ENCODE data around the gene LRRC8B.

The LRRC8B gene

DNA sequence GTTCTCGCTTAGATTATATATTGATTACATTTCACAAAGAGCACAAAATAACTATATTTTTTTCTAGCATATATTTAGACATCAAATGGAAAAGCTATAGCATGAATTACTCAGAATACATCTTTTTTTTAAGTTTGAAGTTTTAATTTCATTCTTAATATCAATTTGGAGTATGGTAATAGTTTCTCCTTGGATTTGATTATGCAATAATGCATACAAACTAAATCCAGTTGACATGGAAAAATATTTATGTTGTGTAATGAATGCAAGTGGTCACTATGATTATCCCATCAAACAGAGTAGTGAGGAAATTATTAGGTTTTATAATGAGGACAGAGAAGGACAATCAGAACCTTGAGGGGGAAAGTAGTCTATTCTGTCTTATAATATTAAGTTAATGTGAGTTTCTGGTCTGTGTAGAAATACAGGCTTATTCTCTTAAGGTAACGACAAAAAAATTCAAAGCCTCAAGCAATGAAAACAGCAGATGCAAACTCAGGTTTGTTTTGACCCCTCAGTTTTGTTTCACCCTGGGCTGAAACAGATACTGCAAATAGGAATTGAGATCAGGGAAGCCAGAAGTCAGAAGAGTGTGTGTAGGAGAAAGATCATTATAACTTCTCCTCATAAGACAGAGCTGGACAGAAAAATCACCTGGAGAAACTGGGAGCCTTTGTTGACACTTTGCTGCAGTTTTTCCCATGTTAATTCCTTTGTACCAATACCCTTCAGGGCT lies 23.7 kb downstream of the LRRC8B start:
- DNase-seq, result no peak

DNA sequence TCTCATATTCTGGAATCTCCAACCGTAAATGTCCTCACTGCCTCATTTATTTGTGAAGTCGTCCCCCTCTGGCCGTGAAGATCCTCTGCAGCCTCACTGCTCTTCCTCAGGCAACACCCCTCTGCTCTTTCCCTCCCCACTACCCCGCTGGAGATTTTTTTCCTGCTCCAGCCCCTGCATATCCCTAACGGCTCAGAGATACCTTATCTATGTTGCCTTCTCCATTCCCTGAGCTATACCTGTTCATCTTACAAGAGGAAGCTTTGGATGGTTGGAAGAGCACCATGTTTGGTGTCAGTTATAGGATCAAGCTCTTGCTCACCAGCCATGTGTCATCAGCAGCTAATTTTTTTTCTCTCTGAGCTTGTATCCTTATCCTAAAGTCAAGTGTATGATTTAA lies 26.4 kb downstream of the LRRC8B start:
- DNase-seq, result no peak

DNA sequence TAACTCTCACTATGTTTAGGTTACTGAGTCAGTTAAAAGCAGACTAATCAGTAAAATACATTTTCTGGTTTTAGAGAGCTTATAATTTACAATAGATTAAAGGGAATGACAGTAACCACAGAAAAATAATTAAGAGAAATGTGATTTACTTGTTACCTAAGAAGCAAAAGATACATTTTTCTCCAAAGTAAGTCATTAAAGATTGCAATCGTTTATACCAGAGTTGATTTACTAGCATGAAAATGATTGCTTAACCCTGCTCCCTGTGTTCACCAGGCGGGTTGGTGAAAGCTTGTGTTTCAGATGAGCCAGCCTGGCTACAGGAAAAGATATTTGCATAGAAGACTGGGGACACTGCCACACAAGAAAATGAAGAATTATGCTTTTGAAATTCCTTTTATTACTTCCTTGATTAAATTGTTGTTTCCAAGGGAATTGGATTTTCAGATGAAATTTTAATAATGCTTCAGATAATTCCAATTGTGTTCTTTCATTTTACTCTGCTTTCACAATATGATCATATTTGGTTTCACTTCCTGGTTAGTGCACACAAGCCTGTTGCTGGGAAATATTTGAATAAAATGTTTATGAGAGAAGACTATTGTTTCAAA lies 27.9 kb downstream of the LRRC8B start:
- no peak for DNase-seq

DNA sequence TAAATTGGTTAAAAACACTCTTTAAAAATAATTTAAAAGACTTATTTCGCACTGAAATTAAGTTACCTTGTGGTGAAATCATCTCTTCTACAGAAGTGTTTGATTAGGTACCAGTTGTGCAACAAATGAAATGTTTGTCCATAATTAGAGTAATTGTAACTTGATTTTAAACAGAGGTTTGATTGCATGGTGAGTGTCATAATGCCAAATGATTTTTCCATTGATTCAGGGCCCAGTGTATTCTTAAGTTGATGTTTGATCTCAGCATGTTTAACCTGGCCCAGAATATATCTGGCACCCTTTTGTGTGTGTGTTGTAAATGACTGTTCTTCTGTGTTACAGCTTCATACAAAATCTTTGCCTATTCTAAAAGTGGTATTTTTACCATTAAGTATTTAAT lies 28.5 kb downstream of the LRRC8B start:
- no peak for DNase-seq

DNA sequence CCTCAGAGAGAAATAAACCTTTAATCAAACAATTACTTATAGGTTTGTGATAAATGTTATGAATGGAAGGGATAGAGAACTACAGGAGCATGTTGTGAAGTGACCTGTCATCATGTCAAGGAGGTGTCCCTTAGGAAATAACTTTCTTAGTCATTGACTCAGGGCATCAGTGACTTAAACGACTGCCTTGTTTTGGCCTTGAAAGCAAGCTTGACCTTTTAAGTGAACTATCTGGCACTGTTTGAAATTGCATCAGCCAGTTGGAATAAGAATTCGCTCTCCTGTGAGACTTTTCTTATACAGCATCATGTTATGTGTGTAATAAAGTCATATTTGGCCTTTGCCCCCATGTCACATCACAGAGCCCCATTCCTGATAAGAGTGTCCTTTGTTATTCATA lies 30.9 kb downstream of the LRRC8B start:
- DNase-seq, result no peak

DNA sequence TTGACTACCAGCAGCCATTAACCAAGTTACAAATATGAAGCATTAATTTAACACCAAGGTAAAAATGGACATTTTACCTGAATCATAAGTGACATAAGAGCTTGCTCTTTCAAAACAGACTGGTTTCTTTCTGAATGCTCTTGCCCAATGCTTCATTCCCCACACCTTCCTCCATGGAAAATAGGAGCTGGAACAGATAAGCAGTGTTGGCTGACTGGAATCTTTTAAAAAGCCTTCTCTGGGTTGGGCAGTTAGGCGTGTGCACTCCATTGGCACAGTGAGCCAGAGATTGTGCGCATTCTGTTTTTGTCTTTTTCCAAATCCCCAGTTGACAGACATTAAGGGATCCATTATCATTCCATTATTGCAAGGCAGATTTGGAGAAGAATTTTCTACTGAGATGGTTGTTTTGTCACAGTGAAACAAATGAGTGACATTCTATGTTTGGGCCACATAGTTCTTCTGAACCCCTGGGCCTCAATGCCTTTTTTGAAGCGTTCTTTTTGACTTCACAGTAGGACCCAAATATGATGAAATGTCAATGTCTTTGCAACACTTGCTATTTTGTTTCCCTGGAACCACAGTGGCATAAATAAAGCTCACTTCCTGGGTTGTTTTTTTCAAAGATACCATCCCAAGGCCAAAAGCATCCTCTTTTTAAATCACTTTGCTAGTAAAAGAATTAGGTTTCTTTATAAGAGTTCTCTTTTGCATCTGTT lies 32.3 kb downstream of the LRRC8B start:
- DNase-seq, result no peak

DNA sequence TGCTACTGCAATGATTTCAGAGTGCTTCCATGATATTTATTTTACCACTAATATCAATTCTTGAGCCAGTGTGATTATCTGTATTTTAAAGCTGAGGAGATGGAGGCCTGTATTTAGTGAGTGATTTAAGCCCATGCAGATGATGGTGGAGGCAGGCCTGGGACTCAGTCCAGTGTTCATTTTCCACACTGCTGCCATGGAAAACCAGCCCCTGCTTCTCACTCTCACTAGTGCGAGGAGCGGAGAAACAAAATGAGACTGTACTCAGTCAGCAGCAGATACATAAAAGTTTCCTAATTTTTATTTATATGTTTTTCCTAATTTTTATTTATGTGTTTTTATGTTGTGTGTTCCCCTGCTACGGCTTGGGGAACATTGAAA lies 32.8 kb downstream of the LRRC8B start:
- DNase-seq, result no peak

DNA sequence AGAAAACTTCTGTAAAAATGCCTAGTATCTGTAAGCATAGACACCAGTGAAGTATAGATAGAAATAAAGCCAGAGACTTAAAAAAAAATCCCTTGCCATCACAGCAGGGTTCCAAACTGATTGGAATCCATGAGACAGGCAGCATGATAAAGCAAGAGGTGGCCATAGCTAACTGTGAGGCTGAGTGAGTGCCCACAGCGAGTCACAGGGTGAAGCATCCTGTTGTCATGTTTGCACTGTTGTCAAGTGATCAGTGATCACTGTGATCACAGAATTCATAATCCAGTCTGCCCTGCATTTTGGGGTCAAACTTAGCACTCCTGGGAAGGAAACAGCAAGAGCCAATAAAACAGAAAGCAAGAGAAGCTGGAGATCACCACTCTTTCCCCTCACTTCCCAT lies 33.3 kb downstream of the LRRC8B start:
- DNase-seq, result no peak

DNA sequence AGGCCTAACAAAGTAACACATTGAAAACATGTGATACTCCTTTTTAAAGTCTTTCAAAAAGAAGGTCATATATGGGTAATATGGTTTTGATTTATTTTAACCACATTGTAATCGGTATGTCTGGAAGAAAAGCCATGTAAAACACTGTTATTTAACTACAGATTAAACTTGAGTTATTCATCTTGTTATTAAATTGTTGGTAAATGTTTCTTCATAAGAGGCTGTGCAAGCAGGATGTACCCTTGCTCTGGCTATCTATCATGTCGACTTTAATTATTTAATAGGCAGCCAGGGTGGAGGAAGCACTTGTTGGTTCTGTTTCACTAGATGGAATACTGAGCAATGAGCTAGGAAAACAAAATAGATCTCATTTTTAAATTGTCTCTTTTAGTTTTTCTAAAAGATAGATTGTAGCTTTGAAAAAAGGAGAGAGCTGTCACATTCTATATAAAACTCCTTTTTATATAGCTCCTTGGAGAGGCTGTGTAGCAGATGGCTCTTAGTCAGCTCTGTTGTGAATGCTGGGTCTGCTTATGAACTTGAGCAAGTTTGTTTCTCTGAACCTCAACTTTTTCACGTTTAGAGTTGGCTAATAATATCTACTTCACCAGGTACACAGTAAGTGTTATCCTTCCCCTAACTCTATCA lies 39.5 kb downstream of the LRRC8B start:
- DNase-seq, result no peak

DNA sequence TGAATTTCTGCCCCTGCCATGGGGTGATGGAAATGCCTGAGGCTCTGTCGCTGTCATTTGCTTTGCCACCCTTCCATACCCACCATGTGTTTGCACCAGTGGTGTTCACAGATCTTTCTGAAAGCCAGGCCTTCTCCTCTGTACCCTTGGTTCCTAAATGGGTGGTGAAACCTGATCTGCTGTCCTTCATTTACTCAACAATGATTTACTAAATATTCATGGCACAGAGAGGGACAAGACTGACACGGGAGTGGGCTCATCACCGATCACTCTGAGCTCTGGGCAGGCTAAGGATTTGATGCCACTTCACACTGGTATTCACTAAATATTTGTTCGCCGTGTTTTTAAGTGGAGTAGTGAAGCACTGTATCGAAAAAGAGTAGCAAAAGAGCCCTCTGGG lies 40.9 kb downstream of the LRRC8B start:
- no peak for DNase-seq

DNA sequence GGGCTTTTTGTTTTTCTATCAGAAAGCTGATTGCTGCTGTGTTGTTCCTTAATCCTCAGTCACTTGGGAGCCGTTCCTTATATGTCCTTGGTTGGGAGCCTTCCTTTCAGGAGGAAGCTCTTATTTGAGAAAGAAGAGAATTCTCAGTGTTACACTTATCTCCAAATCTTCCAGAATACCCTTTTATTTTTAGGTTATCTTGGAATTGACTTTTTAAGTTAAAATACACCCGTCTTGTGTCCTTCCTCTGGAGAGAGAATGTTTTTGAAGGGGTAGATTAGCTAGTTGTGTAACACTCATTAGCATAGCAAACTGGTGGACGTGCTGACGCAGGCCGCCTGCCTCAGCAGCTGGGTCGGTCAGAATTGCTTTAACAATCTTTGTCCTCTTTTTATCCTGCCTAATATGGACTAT lies 42.1 kb downstream of the LRRC8B start:
- DNase-seq, result no peak

DNA sequence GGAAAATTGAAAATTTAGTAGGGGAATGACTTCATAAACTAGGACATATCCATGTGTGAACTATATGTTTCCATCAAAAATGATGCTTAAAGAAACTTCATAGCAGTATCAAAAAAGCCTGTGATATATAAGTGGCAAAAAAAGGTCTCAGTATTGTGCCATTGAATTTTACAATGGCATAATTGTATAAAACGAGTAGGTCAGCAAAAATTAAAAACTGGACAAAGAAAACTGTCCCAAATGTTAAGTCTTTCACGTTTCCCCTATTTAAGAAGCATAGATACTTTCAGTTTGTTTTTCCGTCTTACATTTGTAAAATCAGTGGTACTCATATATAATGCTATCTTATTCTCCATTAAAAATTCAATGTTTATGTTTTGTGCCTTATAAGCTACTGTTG lies 43.2 kb downstream of the LRRC8B start:
- no peak for DNase-seq

DNA sequence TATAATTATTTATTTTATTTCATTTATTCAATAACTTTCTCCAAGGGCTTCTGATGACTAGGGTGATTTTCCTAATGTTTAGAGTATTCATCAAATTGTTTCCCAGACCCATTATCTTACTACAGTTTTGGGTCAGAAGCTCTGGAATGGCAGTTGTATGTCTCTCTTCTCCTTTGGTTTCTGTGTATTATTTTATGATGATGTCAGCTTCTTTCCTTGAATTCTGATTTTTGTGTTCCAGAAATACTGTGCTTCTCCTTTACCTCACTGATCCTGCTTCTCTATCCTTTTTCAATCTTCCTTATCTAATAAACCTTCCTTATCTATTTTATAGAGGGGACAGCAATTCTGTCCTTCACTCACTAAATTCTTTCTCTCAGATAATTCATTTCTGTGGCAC lies 48.8 kb downstream of the LRRC8B start:
- no peak for DNase-seq

DNA sequence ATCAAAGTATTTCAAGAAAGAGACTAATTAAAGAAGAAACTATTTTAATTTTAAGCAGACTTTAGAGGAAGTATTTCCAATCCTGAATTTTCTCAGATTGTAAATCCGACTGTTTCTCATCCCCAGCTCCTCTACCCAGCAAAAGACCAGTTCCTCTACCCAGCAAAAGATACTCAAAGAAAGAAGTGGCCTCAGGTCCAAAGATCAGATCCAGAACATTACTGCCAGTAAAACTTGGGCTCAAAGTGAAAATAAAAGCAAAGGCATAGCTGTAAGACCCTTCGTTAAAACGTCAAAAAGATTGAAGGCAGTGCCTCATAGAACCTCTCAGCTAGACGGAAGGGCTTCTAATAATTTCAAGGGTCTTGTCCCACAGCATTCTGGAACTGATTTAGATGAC lies 50.0 kb downstream of the LRRC8B start:
- no peak for DNase-seq

DNA sequence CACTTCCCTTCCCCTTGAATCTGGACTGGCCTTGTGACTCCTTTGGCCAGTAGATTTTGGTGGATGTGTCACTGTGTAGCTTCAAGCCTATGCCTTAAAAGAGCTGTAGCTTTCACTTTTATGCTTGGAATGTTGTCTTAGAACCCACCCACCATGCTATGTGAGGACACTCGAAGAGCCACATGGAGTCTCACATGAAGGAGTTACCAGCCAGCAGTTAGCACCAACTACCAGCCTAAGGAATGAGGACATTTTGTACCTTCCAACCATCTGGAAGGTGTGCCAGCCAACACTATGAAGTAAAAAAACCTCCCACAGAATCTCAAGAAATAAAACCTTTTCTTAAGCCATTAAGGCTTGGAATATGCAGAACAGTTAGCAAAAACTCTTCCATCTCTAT lies 50.6 kb downstream of the LRRC8B start:
- no peak for DNase-seq

DNA sequence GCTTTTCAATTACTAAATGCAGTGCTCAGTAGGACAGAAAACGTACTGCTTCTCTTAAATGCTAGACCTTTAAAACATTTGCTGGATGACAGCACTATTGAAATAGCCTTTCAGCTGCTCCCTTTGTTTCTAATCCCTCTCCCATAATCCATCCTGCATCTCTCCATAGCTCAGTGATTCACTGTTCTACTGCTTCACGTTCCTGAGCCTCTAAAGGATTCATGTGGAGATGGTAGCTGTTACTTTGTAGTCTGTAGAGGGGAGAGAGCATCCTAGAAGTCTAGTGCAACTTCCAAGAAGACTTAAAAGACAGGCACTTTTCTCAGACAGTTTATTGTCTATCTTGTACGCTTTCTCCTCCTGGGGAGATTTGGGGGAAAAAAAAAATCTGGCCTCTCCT lies 51.4 kb downstream of the LRRC8B start:
- DNase-seq, result no peak

DNA sequence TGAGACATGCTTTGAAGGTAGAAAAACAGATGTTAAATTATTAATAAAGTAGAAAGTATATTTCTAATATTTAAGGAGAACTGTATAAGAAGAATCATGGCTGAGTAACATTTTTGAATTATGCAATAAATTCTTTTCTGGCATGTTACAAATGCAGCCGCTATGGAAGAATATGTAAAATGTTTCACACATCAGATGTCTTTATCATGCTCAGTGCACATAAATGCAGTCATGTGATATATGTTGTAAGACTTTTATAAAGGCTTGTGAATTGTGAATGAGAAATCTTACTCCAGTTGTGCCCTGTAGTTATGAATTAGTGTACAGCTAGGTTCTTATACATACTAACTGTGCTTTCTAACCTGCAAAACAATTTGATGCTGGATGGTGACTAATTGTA lies 53.5 kb downstream of the LRRC8B start:
- no peak for DNase-seq

DNA sequence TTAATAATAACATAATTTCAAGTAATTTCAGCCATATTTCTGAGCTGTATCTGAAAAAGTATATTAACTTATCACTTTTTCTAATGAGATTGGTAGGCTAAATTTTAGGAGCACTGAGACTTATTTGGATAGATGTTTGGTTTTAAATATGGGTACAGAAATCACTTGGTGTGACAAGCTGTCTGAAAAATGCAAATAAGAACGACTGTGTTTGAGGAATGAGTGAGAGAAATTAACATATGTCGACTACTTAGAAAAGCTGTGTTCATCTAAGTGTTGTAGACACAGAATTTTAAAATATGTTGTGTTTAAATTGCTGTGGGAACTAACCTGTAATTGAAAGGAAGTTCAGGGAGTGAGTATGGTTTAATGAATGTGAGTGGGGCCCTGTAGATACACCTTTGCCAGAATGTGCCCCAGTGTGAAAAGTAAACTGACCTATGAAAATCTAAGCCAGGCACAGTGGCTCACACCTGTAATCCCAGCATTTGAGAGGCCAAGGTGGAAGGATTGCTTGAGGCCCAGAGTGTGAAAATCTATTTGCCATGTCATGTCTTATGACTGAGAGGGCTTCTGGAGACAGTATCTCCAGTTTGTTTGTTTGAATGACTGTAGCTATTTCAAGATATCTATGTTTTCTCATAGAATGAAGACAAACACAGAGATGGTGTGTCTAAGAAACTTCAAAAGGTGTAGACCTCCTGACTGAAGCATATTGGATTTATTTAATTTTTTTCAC lies 54.5 kb downstream of the LRRC8B start:
- no peak for DNase-seq

DNA sequence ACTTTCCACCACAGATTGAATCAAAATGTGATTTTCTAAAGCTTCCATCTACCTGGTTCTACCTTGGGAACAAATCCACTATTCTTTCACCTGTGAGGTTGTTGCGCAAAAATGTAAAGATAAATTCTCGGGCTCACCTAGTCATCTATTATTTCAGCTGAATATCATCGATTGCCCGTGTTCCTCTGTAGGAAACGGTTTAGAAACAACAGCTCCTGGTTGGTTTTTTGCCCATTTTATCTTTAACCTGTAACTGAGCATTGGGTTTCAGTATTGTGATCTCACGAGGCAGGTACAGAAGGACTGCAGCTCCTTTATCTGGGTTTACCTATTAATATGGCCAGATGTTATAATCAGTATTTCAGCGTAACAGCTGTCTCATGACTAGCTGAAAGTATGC lies 55.4 kb downstream of the LRRC8B start:
- no peak for DNase-seq

DNA sequence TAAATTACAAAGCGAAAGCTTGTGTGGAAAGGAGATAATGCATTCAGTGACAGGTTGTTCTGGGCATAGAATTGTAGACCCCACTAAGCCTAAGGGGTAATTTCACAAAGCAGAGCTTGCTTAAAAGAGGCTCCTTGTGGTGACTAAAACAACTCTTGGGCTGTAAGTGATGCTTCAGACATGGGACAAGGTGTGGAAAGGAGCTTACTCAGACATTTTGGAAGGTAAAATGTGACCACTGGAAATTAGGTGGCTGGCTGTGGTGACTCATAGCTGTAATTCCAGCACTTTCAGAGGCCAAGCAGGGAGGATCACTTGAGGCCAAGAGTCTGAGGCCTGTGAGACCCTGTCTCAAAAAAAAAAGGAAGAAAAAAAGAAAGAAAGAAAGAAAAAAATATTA lies 57.2 kb downstream of the LRRC8B start:
- DNase-seq, result no peak

DNA sequence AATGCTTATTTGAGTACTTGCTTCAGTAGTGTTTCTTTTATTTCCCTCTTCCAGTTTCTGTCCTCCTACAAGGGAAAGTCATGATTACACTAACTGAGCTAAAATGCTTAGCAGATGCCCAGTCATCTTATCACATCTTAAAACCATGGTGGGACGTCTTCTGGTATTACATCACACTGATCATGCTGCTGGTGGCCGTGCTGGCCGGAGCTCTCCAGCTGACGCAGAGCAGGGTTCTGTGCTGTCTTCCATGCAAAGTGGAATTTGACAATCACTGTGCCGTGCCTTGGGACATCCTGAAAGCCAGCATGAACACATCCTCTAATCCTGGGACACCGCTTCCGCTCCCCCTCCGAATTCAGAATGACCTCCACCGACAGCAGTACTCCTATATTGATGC lies 57.9 kb downstream of the LRRC8B start:
- DNase-seq, result no peak

DNA sequence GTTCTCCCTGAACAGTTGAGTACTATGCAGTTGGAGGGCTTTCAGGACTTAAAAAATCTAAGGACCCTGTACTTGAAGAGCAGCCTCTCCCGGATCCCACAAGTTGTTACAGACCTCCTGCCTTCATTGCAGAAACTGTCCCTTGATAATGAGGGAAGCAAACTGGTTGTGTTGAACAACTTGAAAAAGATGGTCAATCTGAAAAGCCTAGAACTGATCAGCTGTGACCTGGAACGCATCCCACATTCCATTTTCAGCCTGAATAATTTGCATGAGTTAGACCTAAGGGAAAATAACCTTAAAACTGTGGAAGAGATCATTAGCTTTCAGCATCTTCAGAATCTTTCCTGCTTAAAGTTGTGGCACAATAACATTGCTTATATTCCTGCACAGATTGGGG lies 59.6 kb downstream of the LRRC8B start:
- no peak for DNase-seq

DNA sequence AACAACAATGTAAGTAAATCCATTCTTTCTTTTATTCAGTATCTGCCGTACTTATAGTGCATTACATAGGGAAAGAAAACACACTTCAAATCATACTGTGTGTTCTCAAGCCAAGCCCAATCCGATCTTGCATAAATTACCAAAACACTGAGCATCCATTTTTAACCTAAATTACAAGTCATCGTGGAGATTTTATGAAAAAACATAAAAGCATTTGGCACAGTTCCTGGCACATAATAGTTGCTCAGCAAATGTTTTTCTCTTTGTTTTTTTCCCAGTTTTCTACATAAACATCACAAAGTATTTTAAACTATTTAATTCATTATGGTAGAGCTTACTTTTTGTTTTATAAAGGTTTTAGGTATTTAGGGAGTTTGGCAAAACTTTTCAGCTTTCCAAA lies 60.2 kb downstream of the LRRC8B start:
- no peak for DNase-seq
